Mammary epithelial cell (primary cell): Measurements from ENCODE around the gene PCK2.

Source experiments
- CTCF ChIP-seq, 2 donors: IDR thresholded peaks in 1 of 2; conservative IDR thresholded peaks in 1 of 2; 2 replicates each; pipeline ENCODE4 v1.5.1; 2011 to 2012; ENCODE audit warnings: inconsistent platforms in 2 of 2, low read length in 2 of 2, mild to moderate bottlenecking in 2 of 2, control low read depth in 1 of 2, low read depth in 1 of 2; ENCODE audit not compliant: insufficient read depth in 1 of 2; ENCODE audit errors: extremely low read depth in 1 of 2
- EZH2 ChIP-seq: IDR thresholded peaks from 2 replicates; pipeline ENCODE4 v1.6.1; 2012; ENCODE audit warnings: low read length, inconsistent platforms, borderline replicate concordance

DNA sequence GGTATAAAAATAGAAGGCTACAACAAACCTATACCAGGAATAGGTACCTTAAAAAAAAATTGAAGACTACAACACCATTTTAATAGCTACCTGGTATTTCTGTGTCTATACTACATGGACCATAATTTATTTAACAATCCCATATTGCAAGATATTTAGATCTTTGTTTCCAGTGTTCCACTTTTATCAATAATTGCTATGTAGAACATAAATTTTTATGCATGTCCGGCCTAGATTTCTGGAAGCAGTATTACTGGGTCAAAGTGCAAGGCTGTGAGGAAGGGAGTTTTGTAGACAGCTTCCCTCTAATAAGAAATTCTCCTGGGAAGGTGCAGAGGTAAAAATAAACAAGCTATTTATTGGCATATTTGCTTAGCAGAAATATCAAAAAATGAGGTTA is 16.4 kb downstream of the PCK2 start:
- TF ChIP-seq CTCF (conservative IDR thresholded peaks at IDR 0.05 in 1 of 2, IDR thresholded peaks at IDR 0.05 in 1 of 2; ENCODE audit: extremely low read depth in 1 of 2, insufficient read depth in 1 of 2, low read depth in 1 of 2, low read length in 2 of 2) = no peak
- TF ChIP-seq EZH2 = no peak
